Activated effector memory CD4-positive, alpha-beta T cell treated with Interleukin-2 at 50 U/mL for 16 hours (primary cell): ENCODE measurements around the gene WWOX.

ENCODE experiments used
- DNase-seq: peaks from one replicate; pipeline ENCODE4 v3.0.0-alpha.2; 2020

WWOX gene

GRCh38 chr16:78278056-78278450 is 178.6 kb downstream of the WWOX start:
- DNase-seq: no peak

GRCh38 chr16:78281115-78281514 is 181.7 kb downstream of the WWOX start:
- no peak for DNase-seq

GRCh38 chr16:78283548-78284251 is 184.2 kb downstream of the WWOX start:
- DNase-seq: no peak

- DNase-seq: no peak
Measured at GRCh38 chr16:78284326-78284725, 184.9 kb downstream of the WWOX start.

- DNase-seq: no peak
Measured at GRCh38 chr16:78284957-78285434, 185.5 kb downstream of the WWOX start.

GRCh38 chr16:78285437-78285922 is 186.0 kb downstream of the WWOX start:
- no peak for DNase-seq

GRCh38 chr16:78286065-78286464 is 186.6 kb downstream of the WWOX start:
- no peak for DNase-seq

GRCh38 chr16:78288888-78289287 is 189.4 kb downstream of the WWOX start:
- no peak for DNase-seq

- no peak for DNase-seq
Measured at GRCh38 chr16:78289373-78289772, 189.9 kb downstream of the WWOX start.

- DNase-seq: no peak
Measured at GRCh38 chr16:78289844-78290277, 190.4 kb downstream of the WWOX start.

GRCh38 chr16:78290395-78290794 is 190.9 kb downstream of the WWOX start:
- no peak for DNase-seq

- DNase-seq: no peak
Measured at GRCh38 chr16:78290872-78291591, 191.6 kb downstream of the WWOX start.

GRCh38 chr16:78291604-78292003 is 192.2 kb downstream of the WWOX start:
- no peak for DNase-seq

- no peak for DNase-seq
Measured at GRCh38 chr16:78292086-78292843, 192.8 kb downstream of the WWOX start.

GRCh38 chr16:78292844-78293380 is 193.5 kb downstream of the WWOX start:
- DNase-seq: no peak

- no peak for DNase-seq
Measured at GRCh38 chr16:78294538-78295225, 195.2 kb downstream of the WWOX start.

GRCh38 chr16:78297066-78297666 is 197.7 kb downstream of the WWOX start:
- no peak for DNase-seq

GRCh38 chr16:78298986-78299385 is 199.5 kb downstream of the WWOX start:
- no peak for DNase-seq

- no peak for DNase-seq
Measured at GRCh38 chr16:78300469-78300868, 201.0 kb downstream of the WWOX start.

- no peak for DNase-seq
Measured at GRCh38 chr16:78303946-78304345, 204.5 kb downstream of the WWOX start.

GRCh38 chr16:78306361-78306760 is 206.9 kb downstream of the WWOX start:
- DNase-seq: no peak
